H9 (cell line): ENCODE measurements around the gene STKLD1. TPM values are rescaled to one million over a fixed set of nuclear protein-coding genes. Genes with fewer than 3 reads are reported as not detected.

Experiments
- DNase-seq: peaks from one replicate; pipeline ENCODE4 v3.0.0-alpha.2; 2017
- H2AFZ ChIP-seq: one replicate; pipeline ENCODE4 v1.6.1; 2013; ENCODE audit warnings: mild to moderate bottlenecking, low read length, control low read depth, moderate library complexity
- H2AK5ac ChIP-seq: 2 replicates; pipeline ENCODE4 v1.6.1; 2013; ENCODE audit warnings: low read length, control low read depth, mixed read lengths; ENCODE audit not compliant: insufficient read length
- H2BK120ac ChIP-seq: one replicate; pipeline ENCODE4 v1.6.1; 2013; ENCODE audit warnings: low read depth, mild to moderate bottlenecking, low read length, control low read depth, inconsistent platforms; ENCODE audit not compliant: poor library complexity, severe bottlenecking
- H2BK12ac ChIP-seq: 2 replicates; pipeline ENCODE4 v1.6.1; 2013; ENCODE audit warnings: low read length, control low read depth, mixed read lengths, low read depth; ENCODE audit not compliant: insufficient read length
- H2BK15ac ChIP-seq: 2 replicates; pipeline ENCODE4 v1.6.1; 2013; ENCODE audit warnings: low read depth, low read length, control low read depth
- H2BK20ac ChIP-seq: one replicate; pipeline ENCODE4 v1.6.1; 2013; ENCODE audit warnings: low read depth, mild to moderate bottlenecking, low read length, control low read depth, inconsistent platforms; ENCODE audit not compliant: poor library complexity, severe bottlenecking
- H2BK5ac ChIP-seq: 2 replicates; pipeline ENCODE4 v1.6.1; 2013; ENCODE audit warnings: low read length, control low read depth, mixed read lengths; ENCODE audit not compliant: insufficient read length
- H3K14ac ChIP-seq: 2 replicates; pipeline ENCODE4 v1.6.1; 2013; ENCODE audit warnings: low read length, control low read depth; ENCODE audit not compliant: insufficient read depth
- H3K18ac ChIP-seq: 2 replicates; pipeline ENCODE4 v1.6.1; 2013; ENCODE audit warnings: low read depth, mild to moderate bottlenecking, mixed read lengths, low read length, control low read depth; ENCODE audit not compliant: insufficient read length
- H3K23ac ChIP-seq: 2 replicates; pipeline ENCODE4 v1.6.1; 2013; ENCODE audit warnings: low read length, control low read depth, mixed read lengths, low read depth; ENCODE audit not compliant: insufficient read length
- H3K23me2 ChIP-seq: 2 replicates; pipeline ENCODE4 v1.6.1; 2013; ENCODE audit warnings: low read depth, mild to moderate bottlenecking, mixed read lengths, low read length, control low read depth; ENCODE audit not compliant: insufficient read length, poor library complexity, severe bottlenecking
- H3K27ac ChIP-seq: 2 replicates; pipeline ENCODE4 v1.5.1; 2013; ENCODE audit warnings: low read length, control low read depth, mixed read lengths, low read depth; ENCODE audit not compliant: insufficient read length
- H3K27me3 ChIP-seq: 2 replicates; pipeline ENCODE4 v1.6.1; 2013; ENCODE audit warnings: low read length, control low read depth, inconsistent platforms; ENCODE audit not compliant: insufficient read depth
- H3K4ac ChIP-seq: 2 replicates; pipeline ENCODE4 v1.6.1; 2013; ENCODE audit warnings: low read depth, mild to moderate bottlenecking, control low read depth, inconsistent platforms, low read length, moderate library complexity
- H3K4me1 ChIP-seq: 2 replicates; pipeline ENCODE4 v1.6.1; 2013; ENCODE audit warnings: low read length, control low read depth, inconsistent platforms; ENCODE audit not compliant: insufficient read depth
- H3K4me2 ChIP-seq: 2 replicates; pipeline ENCODE4 v1.6.1; 2013; ENCODE audit warnings: low read length, control low read depth, mixed read lengths; ENCODE audit not compliant: insufficient read length, insufficient read depth
- H3K56ac ChIP-seq: 2 replicates; pipeline ENCODE4 v1.6.1; 2013; ENCODE audit warnings: low read depth, mild to moderate bottlenecking, mixed read lengths, low read length, control low read depth; ENCODE audit not compliant: insufficient read length
- H3K79me1 ChIP-seq: 2 replicates; pipeline ENCODE4 v1.6.1; 2013; ENCODE audit warnings: low read depth, mild to moderate bottlenecking, moderate library complexity, low read length, control low read depth, inconsistent platforms; ENCODE audit not compliant: insufficient read depth, poor library complexity, severe bottlenecking
- H3K79me2 ChIP-seq: 2 replicates; pipeline ENCODE4 v1.6.1; 2013; ENCODE audit warnings: low read length, control low read depth, inconsistent platforms; ENCODE audit not compliant: insufficient read depth
- H3K9ac ChIP-seq: 2 replicates; pipeline ENCODE4 v1.6.1; 2013; ENCODE audit warnings: low read length, control low read depth, mixed read lengths; ENCODE audit not compliant: insufficient read length; ENCODE audit errors: extremely low read depth
- H3K9me3 ChIP-seq: one replicate; pipeline ENCODE4 v1.6.1; 2013; ENCODE audit warnings: low read depth, low read length, inconsistent platforms; ENCODE audit not compliant: control insufficient read depth
- H3T11ph ChIP-seq: one replicate; pipeline ENCODE4 v1.6.1; 2013; ENCODE audit warnings: mild to moderate bottlenecking, low read length, control low read depth, inconsistent platforms
- H4K20me1 ChIP-seq: one replicate; pipeline ENCODE4 v1.6.1; 2013; ENCODE audit not compliant: control insufficient read depth, insufficient read length, insufficient read depth
- H4K5ac ChIP-seq: 2 replicates; pipeline ENCODE4 v1.6.1; 2013; ENCODE audit warnings: low read depth, mild to moderate bottlenecking, mixed read lengths, low read length, control low read depth; ENCODE audit not compliant: insufficient read length
- H4K8ac ChIP-seq: replicated peaks from 2 replicates; pipeline ENCODE4 v1.6.1; 2013; ENCODE audit warnings: low read length, control low read depth, mixed read lengths, low read depth; ENCODE audit not compliant: insufficient read length
- H4K91ac ChIP-seq: 2 replicates; pipeline ENCODE4 v1.6.1; 2013; ENCODE audit warnings: low read depth, mild to moderate bottlenecking, moderate library complexity, mixed read lengths, low read length, control low read depth; ENCODE audit not compliant: insufficient read length
- H3K27ac Mint-ChIP-seq, 3 experiments: 2 replicates in 2 of 3; 3 replicates in 1 of 3; pipeline ENCODE4 v1.8.0; 2020 to 2021; ENCODE audit warnings: mixed read lengths in 3 of 3, mild to moderate bottlenecking in 1 of 3, moderate library complexity in 1 of 3
- H3K27me3 Mint-ChIP-seq: 2 replicates; pipeline ENCODE4 v1.8.0; 2021; ENCODE audit warnings: low read depth, mild to moderate bottlenecking, moderate library complexity, mixed read lengths
- H3K36me3 Mint-ChIP-seq, 3 experiments: 2 replicates in 2 of 3; 3 replicates in 1 of 3; pipeline ENCODE4 v1.8.0; 2020 to 2021; ENCODE audit warnings: low read depth in 3 of 3, mixed read lengths in 3 of 3; ENCODE audit not compliant: insufficient read depth in 1 of 3
- H3K4me1 Mint-ChIP-seq, 2 experiments: 2 replicates each; pipeline ENCODE4 v1.8.0; 2020; ENCODE audit warnings: mixed read lengths in 2 of 2
- H3K4me3 Mint-ChIP-seq, 2 experiments: 2 replicates in 1 of 2; 3 replicates in 1 of 2; pipeline ENCODE4 v1.8.0; 2020 to 2021; ENCODE audit warnings: mild to moderate bottlenecking in 2 of 2, mixed read lengths in 2 of 2, moderate library complexity in 1 of 2
- H3K9me3 Mint-ChIP-seq, 2 experiments: 2 replicates in 1 of 2; 3 replicates in 1 of 2; pipeline ENCODE4 v1.8.0; 2020; ENCODE audit warnings: mild to moderate bottlenecking in 2 of 2, mixed read lengths in 2 of 2, moderate library complexity in 1 of 2
- WGBS: extraction: QIAGEN DNeasy Blood & Tissue Kit; methylation state at CpG from one replicate; pipeline ENCODE4 v1.1.7; 2013; ENCODE audit warnings: missing lambda C conversion rate, low lambda C conversion rate, mixed read lengths; ENCODE audit not compliant: insufficient read length; ENCODE audit errors: extremely low coverage; 5-methylcytosine and 5-hydroxymethylcytosine counted together
- total RNA-seq: library from RNA; stranded (reverse); gene quantifications from 2 replicates; pipeline ENCODE4 v1.2.1, GENCODE V29; 2021
- TF ChIP-seq, protein P1 (sequence below): fragments of 200-600 bp; sonication (generic); conservative IDR thresholded peaks from 3 replicates; pipeline ENCODE4 v1.8.0; 2021; ENCODE audit warnings: antibody characterized with exemption, mild to moderate bottlenecking

Gene STKLD1
- total RNA-seq, 1 experiment from 2014 or later: 0.57 TPM

DNA sequence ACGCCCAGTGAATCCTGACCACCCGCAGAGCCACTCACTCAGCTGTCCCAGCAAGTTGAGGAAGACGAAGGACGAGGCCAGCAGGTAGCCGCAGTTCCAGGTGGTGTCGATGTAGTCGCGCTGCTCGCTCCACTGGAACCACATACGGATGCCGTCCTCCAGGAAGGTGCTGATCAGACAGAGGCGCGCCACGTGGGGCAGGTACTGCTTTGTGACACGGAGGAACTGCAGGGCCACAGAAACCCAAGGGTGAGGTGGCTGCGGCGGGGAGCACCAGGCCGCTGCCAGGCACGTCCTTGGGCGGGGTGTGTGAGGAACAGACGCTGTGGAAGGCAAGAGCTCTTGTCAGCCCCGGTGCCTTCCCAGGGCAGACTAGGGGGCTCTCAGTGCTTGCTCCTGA, 8.9 kb upstream of the STKLD1 start:
- H2BK15ac ChIP-seq: no peak overlapping the region
- H2BK12ac ChIP-seq: no peak overlapping the region
- H3K14ac ChIP-seq: no peak overlapping the region
- H3K79me2 ChIP-seq: peaks cover 40% of the 10 kb centered on the region; the same call in 1 of the 2 replicates
- Mint-ChIP-seq H3K9me3 (no peaks in the 10 kb centered on the region), H3K27ac (no peak overlapping the region), H3K4me3 (no peak overlapping the region; a peak in 1 of 5 replicates), H3K4me1 (peaks cover 0 to 3% of the 10 kb centered on the region in 2 experiments; a peak in 2 of 4 replicates), H3K27me3 (no peaks in the 10 kb centered on the region), H3K36me3 (peaks cover 33 to 87% (median 74%) of the 10 kb centered on the region in 3 experiments; a peak in 6 of 7 replicates)
- H4K20me1 ChIP-seq: no peaks in the 10 kb centered on the region
- H2AFZ ChIP-seq: no peak overlapping the region
- H3K23ac ChIP-seq: no peak overlapping the region
- H3K4me1 ChIP-seq: no peaks in the 10 kb centered on the region
- H4K5ac ChIP-seq: no peak overlapping the region
- H3K27ac ChIP-seq: no peak overlapping the region
- WGBS: no CpG with 5 or more reads among the region's 22 CpGs
- no peak overlapping the region for H2BK20ac ChIP-seq
- H2AK5ac ChIP-seq: no peak overlapping the region
- H3K9me3 ChIP-seq: no peaks in the 10 kb centered on the region
- no peak for DNase-seq
- peaks cover 26% of the 10 kb centered on the region for H3K79me1 ChIP-seq
- no peak overlapping the region for H2BK120ac ChIP-seq
- TF ChIP-seq, protein P1, sequence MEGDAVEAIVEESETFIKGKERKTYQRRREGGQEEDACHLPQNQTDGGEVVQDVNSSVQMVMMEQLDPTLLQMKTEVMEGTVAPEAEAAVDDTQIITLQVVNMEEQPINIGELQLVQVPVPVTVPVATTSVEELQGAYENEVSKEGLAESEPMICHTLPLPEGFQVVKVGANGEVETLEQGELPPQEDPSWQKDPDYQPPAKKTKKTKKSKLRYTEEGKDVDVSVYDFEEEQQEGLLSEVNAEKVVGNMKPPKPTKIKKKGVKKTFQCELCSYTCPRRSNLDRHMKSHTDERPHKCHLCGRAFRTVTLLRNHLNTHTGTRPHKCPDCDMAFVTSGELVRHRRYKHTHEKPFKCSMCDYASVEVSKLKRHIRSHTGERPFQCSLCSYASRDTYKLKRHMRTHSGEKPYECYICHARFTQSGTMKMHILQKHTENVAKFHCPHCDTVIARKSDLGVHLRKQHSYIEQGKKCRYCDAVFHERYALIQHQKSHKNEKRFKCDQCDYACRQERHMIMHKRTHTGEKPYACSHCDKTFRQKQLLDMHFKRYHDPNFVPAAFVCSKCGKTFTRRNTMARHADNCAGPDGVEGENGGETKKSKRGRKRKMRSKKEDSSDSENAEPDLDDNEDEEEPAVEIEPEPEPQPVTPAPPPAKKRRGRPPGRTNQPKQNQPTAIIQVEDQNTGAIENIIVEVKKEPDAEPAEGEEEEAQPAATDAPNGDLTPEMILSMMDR: no peak
- H3K18ac ChIP-seq: no peak overlapping the region
- H2BK5ac ChIP-seq: no peak overlapping the region
- no peak overlapping the region for H4K8ac ChIP-seq
- H3K27me3 ChIP-seq: no peaks in the 10 kb centered on the region
- H3K23me2 ChIP-seq: no peaks in the 10 kb centered on the region
- H3K56ac ChIP-seq: no peak overlapping the region
- no peak overlapping the region for H4K91ac ChIP-seq
- no peak overlapping the region for H3K9ac ChIP-seq
- H3K4ac ChIP-seq: no peak overlapping the region
- no peak overlapping the region for H3K4me2 ChIP-seq
- no peak overlapping the region for H3T11ph ChIP-seq
